ENCODE measurements around the gene TSEN2.

DNA sequence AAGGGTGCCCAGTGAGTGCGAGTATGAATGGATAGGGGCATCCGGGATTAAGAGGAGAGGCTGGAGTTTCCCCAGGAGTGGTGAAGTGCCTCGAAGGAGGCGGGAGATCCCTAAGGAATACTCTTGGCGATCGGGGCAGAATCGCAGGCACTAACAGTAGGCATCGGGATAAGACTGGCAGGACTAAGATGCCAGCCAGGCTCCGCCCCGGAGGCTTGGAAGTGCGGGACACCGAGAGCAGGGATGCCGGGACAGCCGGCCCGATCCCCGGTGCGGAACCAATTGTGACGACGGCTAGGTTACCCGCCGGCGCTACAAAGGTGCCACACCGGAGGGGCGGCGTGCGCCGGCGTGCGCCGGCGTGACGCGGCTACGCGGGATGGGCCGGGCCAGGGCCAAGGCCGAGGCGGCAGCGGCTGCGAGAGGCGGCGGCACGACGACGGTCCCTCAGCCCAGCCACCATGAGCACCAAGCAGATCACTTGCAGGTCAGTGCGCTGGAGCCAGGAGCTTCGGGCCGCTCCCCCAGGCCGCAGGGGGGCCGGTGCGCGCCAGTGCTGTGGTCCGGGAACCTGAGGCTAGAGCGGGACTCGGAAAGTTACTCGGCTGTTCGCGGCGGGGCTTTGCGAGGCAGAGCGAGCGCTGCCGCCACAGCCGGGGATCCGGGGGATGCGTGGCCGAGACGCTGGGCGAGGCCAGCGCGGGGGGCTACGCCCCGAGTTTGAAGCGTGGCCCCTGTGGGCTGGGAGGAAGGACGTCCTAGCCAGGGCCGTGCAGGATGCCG lies 72.6 kb downstream of the TSEN2 start, which contains the start of gene MKRN2:
- TF ChIP-seq, protein P1, sequence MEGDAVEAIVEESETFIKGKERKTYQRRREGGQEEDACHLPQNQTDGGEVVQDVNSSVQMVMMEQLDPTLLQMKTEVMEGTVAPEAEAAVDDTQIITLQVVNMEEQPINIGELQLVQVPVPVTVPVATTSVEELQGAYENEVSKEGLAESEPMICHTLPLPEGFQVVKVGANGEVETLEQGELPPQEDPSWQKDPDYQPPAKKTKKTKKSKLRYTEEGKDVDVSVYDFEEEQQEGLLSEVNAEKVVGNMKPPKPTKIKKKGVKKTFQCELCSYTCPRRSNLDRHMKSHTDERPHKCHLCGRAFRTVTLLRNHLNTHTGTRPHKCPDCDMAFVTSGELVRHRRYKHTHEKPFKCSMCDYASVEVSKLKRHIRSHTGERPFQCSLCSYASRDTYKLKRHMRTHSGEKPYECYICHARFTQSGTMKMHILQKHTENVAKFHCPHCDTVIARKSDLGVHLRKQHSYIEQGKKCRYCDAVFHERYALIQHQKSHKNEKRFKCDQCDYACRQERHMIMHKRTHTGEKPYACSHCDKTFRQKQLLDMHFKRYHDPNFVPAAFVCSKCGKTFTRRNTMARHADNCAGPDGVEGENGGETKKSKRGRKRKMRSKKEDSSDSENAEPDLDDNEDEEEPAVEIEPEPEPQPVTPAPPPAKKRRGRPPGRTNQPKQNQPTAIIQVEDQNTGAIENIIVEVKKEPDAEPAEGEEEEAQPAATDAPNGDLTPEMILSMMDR (IDR thresholded peaks at IDR 0.05), result peak in 1 of 6 experiments; percentile 3
- TF ChIP-seq POLR2A (IDR thresholded peaks at IDR 0.05), result peak; percentile 93 to 98
